IMR-90 (cell line): ENCODE data around the gene C1QC. TPM values are rescaled to one million over a fixed set of nuclear protein-coding genes. Genes with fewer than 3 reads are reported as not detected.

Experiments used
- ATAC-seq: fragments of 200-7000 bp; cut with Tn5 transposase; 2 replicates; pipeline ENCODE4 v1.9.1; 2020; ENCODE audit warnings: low read depth, mild to moderate bottlenecking, moderate library complexity
- BruUV-seq: library from RNA; stranded (reverse); fragments of 400-500 nt; replicated peaks from 2 replicates; lab custom pipeline; 2021; lab: Mats Ljungman, UMichigan
- CTCF ChIA-PET: fragments of 300-600 bp; formaldehyde crosslinking; extraction: SDS; loops from one replicate; lab custom pipeline; 2021; ENCODE audit warnings: antibody characterized with exemption; lab: Yijun Ruan, JAX
- POLR2A ChIA-PET: fragments of 300-600 bp; sonication (Branson Sonifier 250); formaldehyde crosslinking; loops from one replicate; lab custom pipeline; 2022; ENCODE audit warnings: antibody characterized with exemption; ENCODE audit not compliant: unreplicated experiment; lab: Charles Lee
- DNase-seq: peaks from one replicate; pipeline ENCODE4 v3.0.0; 2013
- H2AFZ ChIP-seq: replicated peaks from 2 replicates; pipeline ENCODE3; 2013; ENCODE audit warnings: low read length, mild to moderate bottlenecking; ENCODE audit not compliant: poor library complexity
- H2AK5ac ChIP-seq: 2 replicates; pipeline ENCODE4 v1.6.1; 2013; ENCODE audit warnings: low read depth, low read length, inconsistent platforms
- H2AK9ac ChIP-seq: replicated peaks from 2 replicates; pipeline ENCODE3; 2013; ENCODE audit warnings: mild to moderate bottlenecking, low read depth, low read length, moderate library complexity; ENCODE audit not compliant: poor library complexity
- H2BK120ac ChIP-seq: 2 replicates; pipeline ENCODE4 v1.6.1; 2013; ENCODE audit warnings: low read depth, low read length, inconsistent platforms
- H2BK15ac ChIP-seq: 3 replicates; pipeline ENCODE4 v1.6.1; 2013; ENCODE audit warnings: low read depth, low read length, inconsistent platforms
- H2BK20ac ChIP-seq: 2 replicates; pipeline ENCODE4 v1.6.1; 2013; ENCODE audit warnings: low read depth, mild to moderate bottlenecking, inconsistent platforms, low read length, moderate library complexity
- H2BK5ac ChIP-seq: 2 replicates; pipeline ENCODE4 v1.6.1; 2013; ENCODE audit warnings: mild to moderate bottlenecking, low read depth, low read length, inconsistent platforms; ENCODE audit not compliant: poor library complexity, severe bottlenecking
- H3K14ac ChIP-seq: replicated peaks from 2 replicates; pipeline ENCODE4 v1.6.1; 2013; ENCODE audit warnings: low read depth, low read length, inconsistent platforms
- H3K18ac ChIP-seq: 2 replicates; pipeline ENCODE4 v1.6.1; 2013; ENCODE audit warnings: low read depth, low read length, control low read depth
- H3K23ac ChIP-seq: 2 replicates; pipeline ENCODE4 v1.6.1; 2013; ENCODE audit warnings: low read depth, low read length, inconsistent platforms
- H3K27ac ChIP-seq: 2 replicates; pipeline ENCODE4 v1.5.1; 2013; ENCODE audit warnings: mild to moderate bottlenecking, control low read depth, low read length; ENCODE audit not compliant: insufficient read depth
- H3K27me3 ChIP-seq: 2 replicates; pipeline ENCODE4 v1.6.1; 2013; ENCODE audit warnings: low read length; ENCODE audit not compliant: control insufficient read depth, insufficient read depth
- H3K36me3 ChIP-seq: 2 replicates; pipeline ENCODE4 v1.6.1; 2013; ENCODE audit warnings: low read length, mixed read lengths; ENCODE audit not compliant: control insufficient read depth, insufficient read depth
- H3K4ac ChIP-seq: 2 replicates; pipeline ENCODE4 v1.6.1; 2013; ENCODE audit warnings: low read depth, low read length, inconsistent platforms
- H3K4me1 ChIP-seq: 2 replicates; pipeline ENCODE4 v1.6.1; 2013; ENCODE audit warnings: low read length, mixed read lengths; ENCODE audit not compliant: control insufficient read depth, insufficient read depth
- H3K4me2 ChIP-seq: 2 replicates; pipeline ENCODE4 v1.6.1; 2013; ENCODE audit warnings: low read depth, mild to moderate bottlenecking, control low read depth, low read length, moderate library complexity
- H3K4me3 ChIP-seq: 2 replicates; pipeline ENCODE4 v1.5.1; 2013; ENCODE audit warnings: low read depth, mild to moderate bottlenecking, control low read depth, low read length, moderate library complexity; ENCODE audit not compliant: insufficient read depth
- H3K56ac ChIP-seq: 2 replicates; pipeline ENCODE4 v1.6.1; 2013; ENCODE audit warnings: low read length, inconsistent platforms; ENCODE audit not compliant: insufficient read depth; ENCODE audit errors: extremely low read depth
- H3K79me1 ChIP-seq, 2 experiments: 2 replicates each; pipeline ENCODE4 v1.6.1; 2013; ENCODE audit warnings: low read length in 2 of 2, inconsistent platforms in 1 of 2, low read depth in 1 of 2
- H3K9ac ChIP-seq: 2 replicates; pipeline ENCODE4 v1.6.1; 2013; ENCODE audit warnings: low read depth, low read length, control low read depth
- H3K9me1 ChIP-seq: 2 replicates; pipeline ENCODE4 v1.6.1; 2013; ENCODE audit warnings: low read length, inconsistent platforms; ENCODE audit not compliant: insufficient read depth
- H3K9me3 ChIP-seq: 2 replicates; pipeline ENCODE4 v1.6.1; 2013; ENCODE audit warnings: low read length; ENCODE audit not compliant: control insufficient read depth, insufficient read depth
- H4K20me1 ChIP-seq: 2 replicates; pipeline ENCODE4 v1.6.1; 2013; ENCODE audit warnings: low read length, inconsistent platforms; ENCODE audit not compliant: insufficient read depth
- H4K5ac ChIP-seq: 2 replicates; pipeline ENCODE4 v1.6.1; 2013; ENCODE audit warnings: mild to moderate bottlenecking, low read depth, low read length, control low read depth
- H4K8ac ChIP-seq, 2 experiments: 2 replicates each; pipeline ENCODE4 v1.6.1; 2013; ENCODE audit warnings: low read depth in 2 of 2, low read length in 2 of 2, control low read depth in 1 of 2, inconsistent platforms in 1 of 2
- H4K91ac ChIP-seq: 2 replicates; pipeline ENCODE4 v1.6.1; 2013; ENCODE audit warnings: low read depth, low read length, inconsistent platforms; ENCODE audit not compliant: insufficient read depth
- BHLHE40 ChIP-seq: fragments of 150-350 bp; IDR thresholded peaks from 2 replicates; pipeline ENCODE4 v1.6.1; 2016; ENCODE audit warnings: mild to moderate bottlenecking, low read depth, low read length
- CHD1 ChIP-seq: IDR thresholded peaks from 2 replicates; pipeline ENCODE4 v1.6.1; 2012; ENCODE audit warnings: low read depth, low read length, improper control_type of control experiment
- FOS ChIP-seq: fragments of 150-350 bp; IDR thresholded peaks from 2 replicates; pipeline ENCODE4 v1.6.1; 2016; ENCODE audit warnings: low read depth, low read length
- MAFK ChIP-seq: IDR thresholded peaks from 2 replicates; pipeline ENCODE4 v1.6.1; 2012; ENCODE audit warnings: low read depth, low read length, improper control_type of control experiment
- MAZ ChIP-seq: IDR thresholded peaks from 2 replicates; pipeline ENCODE4 v1.6.1; 2012; ENCODE audit warnings: low read depth, mild to moderate bottlenecking, low read length, improper control_type of control experiment, moderate library complexity, borderline replicate concordance
- MXI1 ChIP-seq: IDR thresholded peaks from 2 replicates; pipeline ENCODE4 v1.6.1; 2012; ENCODE audit warnings: low read depth, mild to moderate bottlenecking, low read length, moderate library complexity, borderline replicate concordance
- NFE2L2 ChIP-seq: fragments of 150-350 bp; IDR thresholded peaks from 2 replicates; pipeline ENCODE4 v1.6.1; 2016; ENCODE audit warnings: low read depth, mild to moderate bottlenecking, low read length
- POLR2A ChIP-seq: IDR thresholded peaks from 2 replicates; pipeline ENCODE4 v1.6.1; 2012; ENCODE audit warnings: mild to moderate bottlenecking, low read depth, low read length
- RAD21 ChIP-seq: IDR thresholded peaks from 2 replicates; pipeline ENCODE4 v1.6.1; 2012; ENCODE audit warnings: low read length, improper control_type of control experiment
- RCOR1 ChIP-seq: IDR thresholded peaks from 2 replicates; pipeline ENCODE4 v1.6.1; 2012; ENCODE audit warnings: mild to moderate bottlenecking, low read length, improper control_type of control experiment; ENCODE audit not compliant: insufficient replicate concordance
- RFX5 ChIP-seq: IDR thresholded peaks from 2 replicates; pipeline ENCODE4 v1.8.0; 2012; ENCODE audit warnings: low read depth, mild to moderate bottlenecking, low read length, moderate library complexity
- SMC3 ChIP-seq: fragments of 150-350 bp; IDR thresholded peaks from 2 replicates; pipeline ENCODE4 v1.6.1; 2016; ENCODE audit warnings: low read depth, mild to moderate bottlenecking, antibody characterized with exemption, low read length, moderate library complexity
- WGBS, 2 experiments: methylation state at CpG; one replicate each; pipeline versions ENCODE4 v1.1.5 to v1.1.7; 2013; ENCODE audit warnings: missing lambda C conversion rate in 2 of 2; ENCODE audit not compliant: insufficient read length in 1 of 2; ENCODE audit errors: extremely low coverage in 2 of 2; 5-methylcytosine and 5-hydroxymethylcytosine counted together
- dilution Hi-C: fragments of 300-500 bp; cut with HindIII; formaldehyde crosslinking; loops from one replicate; pipeline ENCODE4 v1.14.3; 2018; ENCODE audit warnings: low sequenced_read_pairs; ENCODE audit not compliant: unreplicated experiment
- in situ Hi-C: fragments of 300-500 bp; cut with MboI; formaldehyde crosslinking; loops from 3 replicates; pipeline ENCODE4 v1.14.3; 2019; ENCODE audit warnings: low sequenced_read_pairs, inconsistent platforms, mixed read lengths
- intact Hi-C: fragments of 100-400 bp; cut with micrococcal nuclease; formaldehyde crosslinking; loops from 2 replicates; pipeline ENCODE4 v1.10.0; 2022
- polyA plus RNA-seq, 3 experiments: library from polyadenylated mRNA; depleted of rRNA; stranded (reverse); fragments of >200 nt; gene quantifications; 2 replicates each; pipeline ENCODE4 v1.2.3, GENCODE V29; 2012; ENCODE audit warnings: low replicate concordance in 1 of 3
- total RNA-seq: library from RNA; depleted of rRNA; stranded (reverse); fragments of >200 nt; gene quantifications from 2 replicates; pipeline ENCODE4 v1.2.3, GENCODE V29; 2012
- TF ChIP-seq, protein P1 (sequence below): conservative IDR thresholded peaks from 2 replicates; pipeline ENCODE4 v1.5.1; 2012; ENCODE audit warnings: mild to moderate bottlenecking, low read depth, low read length, improper control_type of control experiment

Gene C1QC
- total and polyA plus RNA-seq, 2 of the 4 experiments (the other 2 are of a cell fraction) = not detected

DNA sequence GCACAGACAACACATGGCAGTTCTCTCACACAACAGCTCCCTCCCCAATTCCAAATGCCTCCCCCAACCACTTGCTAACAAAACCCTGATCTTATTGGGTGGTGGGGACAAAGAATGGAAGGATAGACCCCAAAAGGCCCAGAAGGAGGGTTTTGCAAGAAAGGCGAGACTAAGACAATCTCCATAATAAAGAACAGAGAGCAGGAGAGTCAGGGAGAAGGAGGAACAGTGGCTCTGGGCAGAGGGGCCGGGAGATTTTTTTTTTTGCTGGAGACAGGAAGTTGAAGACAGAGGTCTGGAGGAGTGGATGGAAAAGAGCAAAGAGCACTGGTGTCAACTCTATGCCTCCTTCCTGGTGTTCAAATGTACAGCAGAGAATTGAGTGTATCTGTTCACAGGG is 13.5 kb upstream of the C1QC start (continued):
- TF ChIP-seq, protein P1, sequence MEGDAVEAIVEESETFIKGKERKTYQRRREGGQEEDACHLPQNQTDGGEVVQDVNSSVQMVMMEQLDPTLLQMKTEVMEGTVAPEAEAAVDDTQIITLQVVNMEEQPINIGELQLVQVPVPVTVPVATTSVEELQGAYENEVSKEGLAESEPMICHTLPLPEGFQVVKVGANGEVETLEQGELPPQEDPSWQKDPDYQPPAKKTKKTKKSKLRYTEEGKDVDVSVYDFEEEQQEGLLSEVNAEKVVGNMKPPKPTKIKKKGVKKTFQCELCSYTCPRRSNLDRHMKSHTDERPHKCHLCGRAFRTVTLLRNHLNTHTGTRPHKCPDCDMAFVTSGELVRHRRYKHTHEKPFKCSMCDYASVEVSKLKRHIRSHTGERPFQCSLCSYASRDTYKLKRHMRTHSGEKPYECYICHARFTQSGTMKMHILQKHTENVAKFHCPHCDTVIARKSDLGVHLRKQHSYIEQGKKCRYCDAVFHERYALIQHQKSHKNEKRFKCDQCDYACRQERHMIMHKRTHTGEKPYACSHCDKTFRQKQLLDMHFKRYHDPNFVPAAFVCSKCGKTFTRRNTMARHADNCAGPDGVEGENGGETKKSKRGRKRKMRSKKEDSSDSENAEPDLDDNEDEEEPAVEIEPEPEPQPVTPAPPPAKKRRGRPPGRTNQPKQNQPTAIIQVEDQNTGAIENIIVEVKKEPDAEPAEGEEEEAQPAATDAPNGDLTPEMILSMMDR = no peak
- TF ChIP-seq POLR2A (no peak), RAD21 (no peak), RCOR1 (no peak)

DNA sequence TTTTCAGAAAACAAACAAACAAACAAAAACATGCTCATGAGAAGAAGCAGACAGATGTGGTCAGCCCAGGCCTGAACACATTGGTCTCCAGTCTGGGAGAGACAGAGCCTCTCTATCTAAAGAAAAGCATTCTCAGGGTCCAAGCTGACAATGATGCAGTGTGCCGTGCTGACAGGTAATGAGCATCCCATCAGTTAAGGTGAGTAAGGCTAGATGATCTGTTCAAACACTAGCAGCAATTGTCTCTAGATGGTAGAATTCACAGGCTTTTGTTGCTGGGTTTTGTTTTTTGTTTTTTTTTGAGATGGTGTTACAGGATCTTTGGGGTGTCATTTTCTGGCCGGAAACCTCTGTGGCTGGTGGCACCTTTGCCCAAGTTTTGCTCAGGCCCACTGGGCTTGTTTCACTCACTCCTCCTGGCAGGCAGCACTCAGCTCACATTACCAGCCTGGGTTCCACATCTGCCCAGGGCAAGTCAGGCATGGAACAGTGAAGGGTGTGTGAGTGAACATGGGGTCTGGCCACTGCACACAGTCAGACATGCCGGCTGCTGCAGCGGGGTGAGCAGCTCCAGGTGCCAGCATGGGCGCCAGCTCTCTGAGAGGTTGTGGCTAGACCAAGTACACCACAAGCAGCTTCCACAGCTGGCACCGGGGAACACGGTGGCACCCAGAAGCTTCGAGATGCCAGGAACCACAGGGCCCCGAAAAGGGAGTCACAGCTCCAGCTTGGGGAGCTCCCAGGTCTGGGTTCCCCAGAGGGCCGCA is 9.6 kb upstream of the C1QC start:
- no peak overlapping the region for H3K9ac ChIP-seq
- H3K4me2 ChIP-seq = no peak overlapping the region
- H2AK5ac ChIP-seq = no peak overlapping the region
- no peaks in the 10 kb centered on the region for H4K20me1 ChIP-seq
- H3K14ac ChIP-seq = no peak overlapping the region
- ChIA-PET CTCF (no interaction called here), POLR2A (no interaction called here)
- H2AFZ ChIP-seq = no peak overlapping the region
- H2BK20ac ChIP-seq = no peak overlapping the region
- H3K4me1 ChIP-seq = no peaks in the 10 kb centered on the region
- no peak overlapping the region for H2BK5ac ChIP-seq
- no peaks in the 10 kb centered on the region for H3K79me1 ChIP-seq
- BruUV-seq = no TSS peak
- WGBS, 2 experiments = 84% methylated on average over 5 of the region's 10 CpGs; no CpG with 5 or more reads in 1 of the 2 experiments
- no peaks in the 10 kb centered on the region for H3K36me3 ChIP-seq
- H3K9me1 ChIP-seq = no peaks in the 10 kb centered on the region
- ATAC-seq = no peak
- H3K27me3 ChIP-seq = peaks cover 66% of the 10 kb centered on the region
- no peak overlapping the region for H3K4ac ChIP-seq
- in situ Hi-C loops (no loop called here), intact Hi-C loops (no loop called here), dilution Hi-C loops (no loop called here)
- no peak overlapping the region for H4K91ac ChIP-seq
- no peak overlapping the region for H4K8ac ChIP-seq
- no peak overlapping the region for H3K27ac ChIP-seq
- DNase-seq = no peak
- no peak overlapping the region for H2BK120ac ChIP-seq
- peaks cover 3% of the 10 kb centered on the region; the same call in 1 of the 2 replicates for H3K9me3 ChIP-seq
- no peak overlapping the region for H3K23ac ChIP-seq
- no peak overlapping the region for H2AK9ac ChIP-seq
- no peak overlapping the region for H3K56ac ChIP-seq
- H3K4me3 ChIP-seq = no peak overlapping the region
- H3K18ac ChIP-seq = no peak overlapping the region
- no peak overlapping the region for H2BK15ac ChIP-seq
- H4K5ac ChIP-seq = no peak overlapping the region
- TF ChIP-seq FOS (no peak), BHLHE40 (no peak), CHD1 (no peak), POLR2A (no peak), SMC3 (no peak), MAFK (no peak), MAZ (no peak), NFE2L2 (no peak), RCOR1 (no peak), RFX5 (no peak), MXI1 (no peak)
- TF ChIP-seq, protein P1 = no peak
